GM12878 (cell line): ENCODE results near the gene TLR9. TPM values are rescaled to one million over a fixed set of nuclear protein-coding genes. Genes with fewer than 3 reads are reported as not detected.
A peak's percentile ranks its signal among the peaks of the same experiment; 100 is the strongest.

ENCODE experiments used
- BACH1 ChIP-seq: fragments of 450-650 bp; IDR thresholded peaks from 2 replicates; pipeline ENCODE4 v1.6.1; 2017; ENCODE audit warnings: mild to moderate bottlenecking, borderline replicate concordance
- CHD2 ChIP-seq: IDR thresholded peaks from 2 replicates; pipeline ENCODE4 v1.6.1; 2011; ENCODE audit warnings: low read depth, low read length, improper control_type of control experiment, borderline replicate concordance
- CREB1 ChIP-seq: IDR thresholded peaks from 2 replicates; pipeline ENCODE4 v1.6.1; 2012; ENCODE audit warnings: low read depth, mild to moderate bottlenecking, inconsistent platforms
- DPF2 ChIP-seq: fragments of 450-650 bp; IDR thresholded peaks from 2 replicates; pipeline ENCODE4 v1.6.1; 2017; ENCODE audit warnings: mild to moderate bottlenecking
- E4F1 ChIP-seq: fragments of 450-650 bp; IDR thresholded peaks from 2 replicates; pipeline ENCODE4 v1.6.1; 2018; ENCODE audit warnings: borderline replicate concordance, mild to moderate bottlenecking; ENCODE audit not compliant: partially characterized antibody
- EGR1 ChIP-seq, 2 experiments: IDR thresholded peaks; 1 replicate in 1 of 2; 2 replicates in 1 of 2; pipeline ENCODE4 v1.6.1; 2011 to 2012; ENCODE audit warnings: low read depth in 2 of 2, low read length in 2 of 2, borderline replicate concordance in 1 of 2, mild to moderate bottlenecking in 1 of 2, moderate library complexity in 1 of 2
- HDGF ChIP-seq: fragments of 450-650 bp; IDR thresholded peaks from 2 replicates; pipeline ENCODE4 v1.6.1; 2016; ENCODE audit warnings: antibody characterized with exemption
- IKZF1 ChIP-seq: fragments of 450-650 bp; conservative IDR thresholded peaks from 2 replicates; pipeline ENCODE4 v1.6.1; 2017; ENCODE audit warnings: antibody characterized with exemption, mild to moderate bottlenecking
- KLF5 ChIP-seq: fragments of 450-650 bp; IDR thresholded peaks from 2 replicates; pipeline ENCODE4 v1.6.1; 2014; ENCODE audit warnings: mild to moderate bottlenecking; ENCODE audit not compliant: partially characterized antibody
- LARP7 ChIP-seq: fragments of 450-650 bp; IDR thresholded peaks from 2 replicates; pipeline ENCODE4 v1.6.1; 2017; ENCODE audit warnings: mild to moderate bottlenecking
- PKNOX1 ChIP-seq: fragments of 450-650 bp; IDR thresholded peaks from 2 replicates; pipeline ENCODE4 v1.6.1; 2016; ENCODE audit warnings: mild to moderate bottlenecking
- RELB ChIP-seq: fragments of 450-650 bp; IDR thresholded peaks from 2 replicates; pipeline ENCODE4 v1.6.1; 2017; ENCODE audit warnings: low read depth, mild to moderate bottlenecking, moderate library complexity
- TARDBP ChIP-seq: IDR thresholded peaks from 2 replicates; pipeline ENCODE4 v1.6.1; 2016; ENCODE audit warnings: borderline replicate concordance
- TCF3 ChIP-seq: IDR thresholded peaks from 2 replicates; pipeline ENCODE4 v1.6.1; 2012; ENCODE audit warnings: low read depth, mild to moderate bottlenecking, low read length, borderline replicate concordance; ENCODE audit not compliant: insufficient read depth
- USF1 ChIP-seq: IDR thresholded peaks from 2 replicates; pipeline ENCODE4 v1.6.1; 2011; ENCODE audit warnings: borderline replicate concordance, low read depth, mild to moderate bottlenecking, moderate library complexity, mixed read lengths, low read length; ENCODE audit not compliant: insufficient read depth; ENCODE audit errors: extremely low read length
- YBX1 ChIP-seq: fragments of 450-650 bp; IDR thresholded peaks from 2 replicates; pipeline ENCODE4 v1.6.1; 2016; ENCODE audit warnings: antibody characterized with exemption
- ZNF687 ChIP-seq: fragments of 450-650 bp; IDR thresholded peaks from 2 replicates; pipeline ENCODE4 v1.6.1; 2017; ENCODE audit warnings: mild to moderate bottlenecking, moderate library complexity
- polyA plus RNA-seq, 11 experiments: library from polyadenylated mRNA; depleted of rRNA in 4 of 11; unstranded in 6 of 11; stranded (reverse) in 5 of 11; fragments of >200 nt; fragmentation: Nextera tagmentation in 4 of 11; fragmentation: Illumina TruSeq in 1 of 11; extraction: Ambion mirVana in 4 of 11; extraction: Trizol in 1 of 11; gene quantifications; 1 replicate in 1 of 11; 2 replicates in 10 of 11; pipeline versions ENCODE4 v1.2.1 to v1.2.3, GENCODE V29; 2011 to 2016; ENCODE audit warnings: inconsistent platforms in 2 of 11, missing spikeins in 2 of 11, low read depth in 1 of 11
- total RNA-seq, 4 experiments: library from RNA; depleted of rRNA in 3 of 4; stranded (reverse); fragments of >200 nt in 3 of 4; fragmentation: Illumina TruSeq in 1 of 4; extraction: Trizol in 1 of 4; gene quantifications; 2 replicates each; pipeline versions ENCODE4 v1.2.1 to v1.2.3, GENCODE V29; 2013 to 2021

Gene TLR9
- total and polyA plus RNA-seq, 10 of the 15 experiments (the other 5 are each of a cell fraction or from before 2014, with no cell fraction given) = 0.10 to 4.8 (median 0.53) TPM; not detected in 1

GRCh38 chr3:52253314-52254304, 28.2 kb upstream of the TLR9 start (continued):
- TF ChIP-seq TARDBP (no peak), E4F1 (no peak), LARP7 (no peak), DPF2 (peak; percentile 91), CREB1 (peak; percentile 64), KLF5 (no peak), HDGF (peak; percentile 91), TCF3 (0 out of 2 replicates have a peak, but pooled peaks have one; percentile 33), CHD2 (no peak; the same call in 1 of the 2 replicates), RELB (peak; percentile 63; the same call in 1 of the 2 replicates), EGR1 (IDR thresholded peaks at IDR 0.05; ENCODE audit: borderline replicate concordance in 1 of 2, low read depth in 2 of 2, low read length in 2 of 2) (peak in 1 of 2 experiments; percentile 87; a peak in 2 of 3 replicates), PKNOX1 (peak; percentile 21; the same call in 1 of the 2 replicates), IKZF1 (peak; percentile 85), ZNF687 (peak; percentile 77; the same call in 1 of the 2 replicates), BACH1 (peak; percentile 34; the same call in 1 of the 2 replicates), YBX1 (no peak), USF1 (no peak)
